HEK293 (cell line): ENCODE data around the gene RPUSD1.

Source experiments
- ATF2 ChIP-seq: fragments of 450-650 bp; formaldehyde crosslinking; IDR thresholded peaks from 2 replicates; pipeline ENCODE4 v1.5.1; 2016; ENCODE audit warnings: missing biosample characterization, missing genetic modification characterization, low read depth
- BCL11B ChIP-seq: fragments of 450-650 bp; formaldehyde crosslinking; IDR thresholded peaks from 2 replicates; pipeline ENCODE4 v1.5.1; 2016; ENCODE audit warnings: low read depth, missing biosample characterization, missing genetic modification characterization
- BCL6B ChIP-seq: fragments of 450-650 bp; formaldehyde crosslinking; IDR thresholded peaks from 2 replicates; pipeline ENCODE4 v1.5.1; 2017; ENCODE audit warnings: missing biosample characterization, missing genetic modification characterization
- CTCF ChIP-seq: fragments of 450-650 bp; formaldehyde crosslinking; IDR thresholded peaks from 2 replicates; pipeline ENCODE4 v1.5.1; 2016; ENCODE audit warnings: missing biosample characterization, missing genetic modification characterization
- ELK4 ChIP-seq: IDR thresholded peaks from 2 replicates; pipeline ENCODE4 v1.6.1; 2011; ENCODE audit warnings: mild to moderate bottlenecking, low read depth, low read length, borderline replicate concordance
- FEZF1 ChIP-seq: fragments of 450-650 bp; formaldehyde crosslinking; IDR thresholded peaks from 2 replicates; pipeline ENCODE4 v1.5.1; 2016; ENCODE audit warnings: missing biosample characterization, missing genetic modification characterization
- GLI2 ChIP-seq: fragments of 450-650 bp; formaldehyde crosslinking; IDR thresholded peaks from 2 replicates; pipeline ENCODE4; 2017; ENCODE audit warnings: missing biosample characterization, missing genetic modification characterization, low read depth, borderline replicate concordance
- GLI4 ChIP-seq: fragments of 450-650 bp; formaldehyde crosslinking; IDR thresholded peaks from 2 replicates; pipeline ENCODE4 v1.5.1; 2016; ENCODE audit warnings: missing biosample characterization, missing genetic modification characterization
- HIC1 ChIP-seq: fragments of 450-650 bp; formaldehyde crosslinking; IDR thresholded peaks from 2 replicates; pipeline ENCODE4 v1.5.1; 2016; ENCODE audit warnings: missing biosample characterization, missing genetic modification characterization
- KLF10 ChIP-seq: fragments of 450-650 bp; IDR thresholded peaks from 2 replicates; pipeline ENCODE4 v1.5.1; 2018; ENCODE audit warnings: missing biosample characterization, mild to moderate bottlenecking, missing genetic modification characterization
- ZBTB20 ChIP-seq: fragments of 450-650 bp; formaldehyde crosslinking; IDR thresholded peaks from 2 replicates; pipeline ENCODE4 v1.5.1; 2016; ENCODE audit warnings: missing biosample characterization, missing genetic modification characterization
- ZBTB49 ChIP-seq: fragments of 450-650 bp; formaldehyde crosslinking; IDR thresholded peaks from 2 replicates; pipeline ENCODE4 v1.5.1; 2016; ENCODE audit warnings: missing biosample characterization, missing genetic modification characterization, low read depth
- ZFHX2 ChIP-seq: fragments of 450-650 bp; formaldehyde crosslinking; conservative IDR thresholded peaks from 2 replicates; pipeline ENCODE4 v1.5.1; 2016; ENCODE audit warnings: missing biosample characterization, missing genetic modification characterization
- ZNF132 ChIP-seq: fragments of 450-650 bp; formaldehyde crosslinking; IDR thresholded peaks from 2 replicates; pipeline ENCODE4 v1.5.1; 2017; ENCODE audit warnings: missing biosample characterization, missing genetic modification characterization, borderline replicate concordance
- ZNF146 ChIP-seq: fragments of 450-650 bp; formaldehyde crosslinking; IDR thresholded peaks from 2 replicates; pipeline ENCODE4 v1.5.1; 2016; ENCODE audit warnings: missing biosample characterization, missing genetic modification characterization
- ZNF26 ChIP-seq: fragments of 450-650 bp; formaldehyde crosslinking; IDR thresholded peaks from 2 replicates; pipeline ENCODE4 v1.5.1; 2016; ENCODE audit warnings: missing biosample characterization, missing genetic modification characterization
- ZNF398 ChIP-seq: fragments of 450-650 bp; formaldehyde crosslinking; IDR thresholded peaks from 2 replicates; pipeline ENCODE4 v1.5.1; 2017; ENCODE audit warnings: missing biosample characterization, missing genetic modification characterization
- ZNF529 ChIP-seq: fragments of 450-650 bp; formaldehyde crosslinking; IDR thresholded peaks from 2 replicates; pipeline ENCODE4 v1.5.1; 2017; ENCODE audit warnings: missing genetic modification characterization, missing biosample characterization; ENCODE audit not compliant: insufficient replicate concordance
- ZNF621 ChIP-seq: fragments of 450-650 bp; formaldehyde crosslinking; IDR thresholded peaks from 2 replicates; pipeline ENCODE4 v1.5.1; 2017; ENCODE audit warnings: missing biosample characterization, missing genetic modification characterization
- ZNF639 ChIP-seq: fragments of 450-650 bp; formaldehyde crosslinking; IDR thresholded peaks from 2 replicates; pipeline ENCODE4 v1.5.1; 2016; ENCODE audit warnings: missing biosample characterization, missing genetic modification characterization
- ZNF664 ChIP-seq: fragments of 450-650 bp; formaldehyde crosslinking; IDR thresholded peaks from 2 replicates; pipeline ENCODE4 v1.5.1; 2016; ENCODE audit warnings: missing biosample characterization, missing genetic modification characterization
- ZNF791 ChIP-seq: fragments of 450-650 bp; formaldehyde crosslinking; IDR thresholded peaks from 2 replicates; pipeline ENCODE4 v1.5.1; 2016; ENCODE audit warnings: missing biosample characterization, missing genetic modification characterization
- ZSCAN16 ChIP-seq: fragments of 450-650 bp; formaldehyde crosslinking; IDR thresholded peaks from 2 replicates; pipeline ENCODE4 v1.5.1; 2016; ENCODE audit warnings: missing biosample characterization, missing genetic modification characterization

The RPUSD1 gene

GRCh38 chr16:788399-789126 lies 382 bp upstream of the RPUSD1 start, which contains the start of gene CHTF18 (continued):
- TF ChIP-seq ZNF621 (tag by site-specific recombination) = no peak
- no peak for TF ChIP-seq BCL6B
- TF ChIP-seq KLF10 (tag by site-specific recombination) = peak; percentile 46; the same call in 1 of the 2 replicates
- no peak for TF ChIP-seq ZNF664 (tag by site-specific recombination)
- peak; percentile 41 for TF ChIP-seq ZNF146
- 0 out of 2 replicates have a peak, but pooled peaks have one; percentile 48 for TF ChIP-seq BCL11B (tag by site-specific recombination)
- TF ChIP-seq CTCF (tag by site-specific recombination) = peak; percentile 32; the same call in 1 of the 2 replicates
- no peak for TF ChIP-seq ELK4
- peak; percentile 45; the same call in 1 of the 2 replicates for TF ChIP-seq ZNF639
- TF ChIP-seq HIC1 (tag by site-specific recombination) = peak; percentile 59; the same call in 1 of the 2 replicates
- no peak for TF ChIP-seq ZBTB49 (tag by site-specific recombination)
- TF ChIP-seq ZSCAN16 (tag by site-specific recombination) = no peak
- no peak for TF ChIP-seq GLI2
- peak; percentile 77 for TF ChIP-seq ZFHX2
- TF ChIP-seq ZNF26 (tag by site-specific recombination) = no peak
- TF ChIP-seq ZNF791 (tag by site-specific recombination) = no peak
- no peak for TF ChIP-seq GLI4 (tag by site-specific recombination)
- TF ChIP-seq ZBTB20 (tag by site-specific recombination) = peak; percentile 42; the same call in 1 of the 2 replicates
- TF ChIP-seq ATF2 (tag by site-specific recombination) = no peak
- no peak for TF ChIP-seq FEZF1 (tag by site-specific recombination)
- TF ChIP-seq ZNF132 (tag by site-specific recombination) = no peak
- peak; percentile 81 for TF ChIP-seq ZNF398
- TF ChIP-seq ZNF529 (tag by site-specific recombination) = no peak
